NCI-H2029 treated with DMSO at 0.1 percent for 48 hours (cell line): ENCODE data around the gene GRM5.
"Not testable (repeated sequence)": the region's sequence is repeated elsewhere in the genome, so short reads cannot be mapped to it uniquely, and the experiment has no call there.

Experiments used
- DNase-seq: peaks from one replicate; lab custom pipeline; 2025; lab: John Stamatoyannopoulos, UW

Gene GRM5

DNA sequence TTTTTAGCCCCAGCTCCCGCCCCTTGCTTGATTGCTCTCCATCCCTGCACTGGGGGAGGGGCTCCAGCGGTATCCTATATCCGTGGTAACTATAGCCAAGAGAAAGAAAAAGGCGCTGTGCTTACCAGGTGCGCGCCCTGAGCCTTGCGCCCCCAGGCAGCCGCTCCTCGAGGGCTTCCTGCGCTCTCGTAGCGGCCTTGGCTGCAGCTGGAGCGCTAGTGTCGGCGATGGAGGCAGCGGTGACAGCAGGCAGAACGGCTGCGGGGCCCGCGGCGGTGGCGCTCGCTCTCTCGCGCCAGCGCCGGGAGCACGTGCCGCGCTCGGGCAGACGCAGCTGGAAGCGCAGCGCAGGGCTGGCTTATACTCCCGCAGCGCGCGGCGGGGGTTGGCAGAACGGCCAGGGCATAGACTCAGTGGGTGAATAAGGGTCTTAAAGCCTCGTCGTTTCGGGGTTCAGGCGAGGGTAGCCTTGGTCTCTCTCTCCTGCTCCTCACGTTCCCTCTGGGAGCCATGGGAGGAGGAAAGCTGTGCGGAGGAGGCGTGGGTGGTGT lies at the start of gene GRM5:
TSS of gene GRM5 (minus strand) at position 332 of the 551 bp plus-strand sequence. CDS start 18,110 bp downstream, outside the sequence.
- DNase-seq: not testable (repeated sequence)

DNA sequence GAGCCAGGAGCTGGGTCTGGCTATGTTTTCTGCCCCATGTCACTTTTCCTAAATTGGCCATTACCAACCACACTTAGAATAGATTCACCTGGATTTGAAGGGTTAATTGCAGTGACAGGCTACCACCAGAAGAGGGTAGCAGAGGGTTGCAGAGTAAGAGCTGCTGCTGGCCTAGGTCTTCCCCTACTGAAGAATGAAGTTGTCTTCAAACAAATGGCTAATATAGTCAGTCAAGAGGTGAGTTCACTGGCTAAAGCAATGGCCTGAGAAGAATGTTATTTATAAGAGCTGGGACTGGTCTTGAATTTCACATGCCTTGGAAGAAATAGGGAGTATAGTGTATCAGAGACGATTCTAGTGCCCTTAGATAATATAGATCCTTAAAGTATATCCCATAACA lies 32.2 kb upstream of the GRM5 start:
- DNase-seq: not testable (repeated sequence)

DNA sequence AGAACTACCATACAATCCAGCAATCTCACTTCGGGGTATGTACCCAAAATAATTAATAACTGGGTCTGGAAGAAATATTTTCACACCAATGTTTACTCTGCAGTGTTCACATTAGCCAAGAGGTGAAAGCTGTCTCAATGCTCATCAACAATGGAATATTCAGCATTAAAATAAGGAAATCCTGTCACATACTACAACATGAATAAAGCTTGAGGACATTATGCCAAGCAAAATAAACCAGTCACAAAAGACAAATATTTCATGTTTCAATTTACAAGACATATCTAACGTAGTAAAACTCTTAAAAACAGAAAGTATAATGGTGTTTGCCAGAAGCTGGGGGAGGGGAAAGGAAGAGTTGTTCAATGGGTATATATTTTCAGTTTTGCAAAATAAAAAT lies 28.0 kb upstream of the GRM5 start:
- not testable (repeated sequence) for DNase-seq

DNA sequence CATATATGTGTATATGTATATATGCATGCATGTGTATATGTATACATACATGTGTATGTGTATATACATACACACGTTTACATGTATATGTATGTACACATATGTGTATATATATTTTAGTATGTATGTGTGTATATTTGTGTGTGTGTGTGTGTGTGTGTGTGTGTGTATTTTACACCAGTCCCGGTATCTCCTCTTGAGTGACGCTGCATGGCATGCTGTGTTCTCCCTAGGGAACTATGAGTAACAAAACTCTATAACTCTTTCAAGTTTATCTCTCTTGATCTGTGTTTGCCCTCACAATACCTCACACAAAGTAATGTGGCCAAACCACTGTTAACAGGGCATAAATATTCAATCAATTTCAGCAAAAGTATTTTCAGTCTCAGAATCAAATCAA lies 19.2 kb upstream of the GRM5 start:
- DNase-seq: not testable (repeated sequence)

DNA sequence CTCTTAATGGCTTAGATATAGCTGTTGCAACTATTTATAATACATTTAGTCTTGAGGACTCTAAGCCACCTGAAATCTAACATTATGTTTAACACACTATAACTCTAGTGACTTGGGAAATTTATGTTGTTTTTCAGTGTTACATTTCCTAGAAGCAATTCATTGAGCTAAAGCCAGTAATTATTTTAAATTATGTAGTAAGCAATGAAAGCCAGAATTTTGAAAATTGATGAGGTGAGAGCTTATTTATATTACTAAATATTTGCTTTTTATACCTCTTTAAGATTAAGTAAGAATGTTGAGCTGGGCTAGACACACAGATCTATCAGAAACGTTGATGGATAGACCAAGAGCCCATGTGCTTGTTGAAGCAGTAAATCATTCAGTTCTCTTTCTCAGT lies 5.1 kb upstream of the GRM5 start:
- DNase-seq: not testable (repeated sequence)

DNA sequence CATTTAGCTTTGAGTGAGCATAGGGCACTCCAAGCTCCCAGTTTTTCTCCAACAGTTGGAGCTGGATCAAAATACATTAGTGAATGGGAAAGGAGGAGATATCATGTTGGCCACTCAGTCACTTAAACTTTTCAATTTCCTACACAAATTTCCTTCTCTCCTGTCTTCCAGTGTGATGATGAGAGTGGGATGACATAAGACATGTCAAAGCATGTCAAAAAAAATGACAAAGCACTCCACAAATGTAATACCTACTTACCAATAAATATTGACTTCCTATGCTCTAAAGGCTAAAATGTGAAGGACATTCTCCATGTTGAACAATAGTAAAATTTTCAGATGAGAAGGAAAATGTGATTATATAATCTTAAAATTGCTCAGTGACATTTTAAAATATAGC lies 1.5 kb upstream of the GRM5 start:
- DNase-seq: no peak

DNA sequence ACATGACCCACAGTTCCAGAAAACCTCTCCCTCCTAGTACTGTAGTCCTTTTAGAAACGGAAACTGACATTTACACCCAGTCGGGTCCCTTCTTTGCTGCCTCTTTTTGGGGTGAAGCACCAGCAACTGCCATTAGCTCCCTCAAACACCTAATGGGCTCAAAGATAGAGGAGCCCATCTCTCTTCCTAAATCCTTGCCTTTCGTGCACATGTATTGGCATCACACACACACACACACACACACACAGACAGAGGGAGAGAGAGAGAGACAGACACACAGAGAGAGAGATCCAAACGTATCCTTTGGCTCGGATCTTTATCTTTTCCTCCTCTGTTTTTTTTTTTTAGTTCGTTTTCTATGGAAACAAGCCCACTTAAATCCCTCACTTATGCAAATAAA lies 716 bp downstream of the GRM5 start:
- DNase-seq: no peak

DNA sequence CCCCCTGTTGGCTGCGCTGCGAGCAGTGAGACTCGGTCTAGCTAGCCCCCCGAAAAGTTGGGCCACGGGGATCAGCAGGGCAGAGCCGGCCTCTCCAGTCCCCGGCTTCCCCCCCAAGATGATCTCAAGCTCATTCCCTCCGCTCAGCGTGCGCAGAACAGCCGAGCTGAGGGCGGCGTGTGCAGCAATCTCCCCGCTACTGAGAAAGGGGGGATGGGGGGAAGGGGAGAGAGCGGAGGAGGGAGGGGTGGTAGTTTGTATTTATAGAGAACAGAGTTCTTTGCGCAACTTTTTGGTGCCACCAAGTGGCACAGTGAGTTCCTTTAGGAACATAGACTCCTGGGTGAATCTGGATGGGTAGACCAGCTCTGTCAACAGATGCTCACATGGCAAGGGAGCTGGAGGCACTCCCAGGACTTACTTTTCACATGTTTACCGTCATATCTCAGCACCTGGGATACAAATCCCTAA lies 2.3 kb downstream of the GRM5 start:
- DNase-seq: not testable (repeated sequence)

DNA sequence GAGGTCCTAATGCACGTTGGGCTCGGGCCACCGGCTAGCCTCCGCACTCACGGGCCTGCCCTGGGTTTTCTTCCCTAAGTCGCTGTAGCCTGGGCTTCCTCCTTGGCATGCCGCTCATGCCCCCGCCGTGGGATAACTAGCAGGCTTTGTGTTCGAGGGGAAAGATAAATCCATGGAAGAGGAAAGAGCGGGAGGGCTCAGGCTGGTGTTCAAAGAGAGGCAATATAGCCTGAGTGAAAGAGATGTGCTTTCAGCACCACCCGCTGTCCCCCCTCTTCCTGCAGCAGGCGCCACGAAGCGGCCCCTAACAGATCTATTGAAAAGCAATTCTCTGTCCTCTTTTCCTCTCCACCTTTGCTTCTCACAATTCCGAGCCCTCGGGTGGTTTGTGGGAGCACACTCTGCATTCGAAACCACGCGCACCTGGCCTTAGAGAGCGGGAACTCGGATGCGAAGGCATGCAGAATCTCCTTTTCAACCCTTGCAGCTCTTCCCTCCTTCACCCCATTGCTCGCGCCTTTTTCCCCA lies 2.9 kb downstream of the GRM5 start:
- not testable (repeated sequence) for DNase-seq

DNA sequence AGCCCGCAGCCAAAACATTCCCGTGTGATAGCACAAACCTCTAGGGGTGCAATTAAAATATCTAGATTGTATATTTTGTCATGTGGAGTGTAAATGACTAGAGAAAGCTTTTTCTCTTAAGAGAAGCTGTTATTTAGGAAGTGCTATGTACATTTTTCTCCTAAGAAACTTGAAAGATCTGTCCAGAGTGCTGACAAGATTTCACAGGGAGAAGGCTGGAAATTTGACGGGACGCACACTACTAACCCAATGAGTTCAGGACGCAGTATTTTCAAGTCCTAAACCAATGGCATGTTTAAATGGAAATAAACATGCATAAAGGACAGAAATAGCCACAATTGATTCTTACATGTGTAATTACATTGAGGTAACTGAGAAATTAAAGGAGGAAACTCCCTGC lies 3.9 kb downstream of the GRM5 start:
- not testable (repeated sequence) for DNase-seq

DNA sequence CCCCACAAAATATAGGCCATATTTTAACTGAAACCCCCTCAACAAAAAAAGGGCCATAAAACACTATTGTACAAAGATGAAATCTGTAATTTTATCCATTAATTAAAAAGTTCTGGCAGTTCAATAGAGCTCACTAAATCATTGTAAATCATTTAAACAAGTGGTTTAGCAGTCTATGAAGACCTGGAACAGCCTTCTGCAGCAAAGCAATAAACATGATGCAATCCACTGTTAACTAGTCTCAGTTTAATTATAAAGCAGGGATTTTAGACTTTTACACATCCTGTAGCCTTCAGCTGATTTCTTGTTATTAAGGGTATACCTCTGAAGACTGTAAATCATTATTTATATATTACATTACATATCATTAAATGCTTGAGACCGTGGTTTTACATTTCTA lies 8.4 kb downstream of the GRM5 start:
- DNase-seq: not testable (repeated sequence)

DNA sequence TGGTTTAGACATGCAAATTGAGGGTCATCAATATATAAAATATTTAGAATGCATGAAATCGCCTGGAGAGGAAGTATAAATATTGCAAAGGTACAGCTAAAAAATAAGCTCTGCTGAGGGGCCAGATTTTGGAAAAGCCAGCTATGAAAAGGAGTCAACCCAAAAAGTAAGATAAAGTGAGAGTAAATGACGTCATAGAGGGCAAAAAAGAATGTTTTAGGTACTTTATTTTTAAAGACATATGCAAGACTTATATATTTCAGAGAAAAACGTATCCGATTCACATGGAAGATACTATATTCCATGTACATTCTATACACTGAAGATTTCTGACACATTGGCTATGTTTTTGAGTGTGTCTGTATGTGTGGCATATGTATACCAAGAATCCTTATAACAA lies 13.6 kb downstream of the GRM5 start:
- DNase-seq: no peak

DNA sequence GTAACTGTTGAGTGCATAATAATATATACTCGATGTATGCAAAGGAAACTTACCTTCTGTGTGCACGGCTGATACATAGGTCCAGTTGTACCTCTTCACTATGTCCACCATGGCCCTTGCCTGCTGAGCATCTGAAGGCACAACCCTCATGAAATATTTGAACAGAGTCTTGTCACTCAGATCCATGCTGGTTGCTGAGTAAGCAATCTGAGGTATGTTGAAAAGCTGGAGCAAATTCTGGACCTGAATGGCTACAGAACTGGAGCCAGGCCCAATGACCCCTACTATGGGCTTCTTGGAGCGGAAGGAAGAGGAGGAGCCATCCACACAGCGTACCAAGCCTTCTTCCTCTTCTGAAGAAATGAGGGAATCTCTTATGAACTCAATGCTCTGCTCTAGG lies 18.6 kb downstream of the GRM5 start:
- DNase-seq: not testable (repeated sequence)

DNA sequence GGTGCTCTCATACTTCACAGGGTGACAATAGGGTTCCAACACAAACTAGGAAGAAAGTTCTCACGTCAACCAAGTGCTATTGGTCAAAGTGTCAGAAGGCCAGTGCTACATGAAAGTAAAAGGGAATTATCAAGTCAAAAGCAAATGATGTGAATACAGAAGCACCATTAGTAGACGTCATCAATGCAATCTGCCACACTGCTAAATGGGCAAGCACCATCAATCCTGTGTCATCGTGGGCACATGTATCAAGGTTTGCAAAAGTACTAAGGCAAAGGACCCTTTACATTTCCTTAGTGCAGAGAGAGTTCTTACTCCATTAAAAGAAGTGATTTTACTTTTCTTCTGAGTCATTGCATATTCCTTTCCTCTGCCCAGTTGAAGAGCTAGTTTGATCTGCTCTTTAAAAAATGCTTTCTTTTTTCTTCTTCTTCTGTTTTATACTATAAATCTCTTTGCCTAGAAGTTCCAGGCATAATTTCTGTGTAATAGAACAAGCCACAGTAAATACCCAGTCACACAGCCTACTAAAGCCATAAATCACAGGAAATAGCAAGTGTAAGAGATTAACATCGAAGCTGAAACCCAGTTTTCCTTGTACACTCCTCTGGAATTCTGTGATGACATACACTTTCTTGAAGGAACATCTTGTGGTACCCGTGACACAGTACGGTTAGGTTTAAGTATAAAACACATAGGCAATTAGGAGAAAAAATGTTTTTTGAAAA lies 21.8 kb downstream of the GRM5 start:
- not testable (repeated sequence) for DNase-seq

DNA sequence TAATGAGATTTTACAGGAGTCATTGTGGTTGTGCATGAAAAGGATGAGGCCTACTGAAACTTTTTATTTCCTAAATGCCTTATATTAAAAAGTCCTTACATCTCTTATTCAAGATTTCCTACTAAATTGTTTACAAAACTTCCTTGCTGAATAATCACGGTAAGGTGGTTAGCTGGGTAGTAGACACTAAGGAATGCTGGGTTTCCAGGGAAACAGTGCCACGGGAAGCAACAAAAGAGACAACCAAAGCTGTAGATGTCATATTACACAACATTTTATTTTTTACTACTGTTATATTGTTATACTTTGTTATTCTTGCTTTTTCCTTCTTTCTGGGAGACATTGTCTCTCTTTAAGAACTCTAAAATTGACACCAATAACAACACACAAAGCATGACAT lies 36.1 kb downstream of the GRM5 start:
- not testable (repeated sequence) for DNase-seq

DNA sequence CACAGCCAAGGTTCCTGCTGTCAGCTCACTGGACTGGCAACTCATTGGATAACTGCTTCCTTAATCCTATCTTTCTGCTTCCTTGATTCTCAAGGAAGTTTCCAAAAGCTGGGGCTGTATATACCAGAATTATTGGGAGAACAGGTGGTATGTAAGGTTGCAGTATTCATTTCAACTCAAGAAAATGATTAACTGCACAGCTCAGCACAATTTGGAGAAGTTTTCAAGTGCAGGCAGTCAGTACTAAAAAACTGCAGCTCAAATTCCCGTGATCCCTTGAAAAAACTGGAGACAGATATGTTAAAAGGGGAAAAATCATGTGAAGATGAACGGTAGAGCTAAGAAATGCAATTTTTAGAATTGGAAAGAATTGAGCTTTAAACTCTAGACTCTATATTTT lies 44.4 kb downstream of the GRM5 start:
- DNase-seq: no peak

DNA sequence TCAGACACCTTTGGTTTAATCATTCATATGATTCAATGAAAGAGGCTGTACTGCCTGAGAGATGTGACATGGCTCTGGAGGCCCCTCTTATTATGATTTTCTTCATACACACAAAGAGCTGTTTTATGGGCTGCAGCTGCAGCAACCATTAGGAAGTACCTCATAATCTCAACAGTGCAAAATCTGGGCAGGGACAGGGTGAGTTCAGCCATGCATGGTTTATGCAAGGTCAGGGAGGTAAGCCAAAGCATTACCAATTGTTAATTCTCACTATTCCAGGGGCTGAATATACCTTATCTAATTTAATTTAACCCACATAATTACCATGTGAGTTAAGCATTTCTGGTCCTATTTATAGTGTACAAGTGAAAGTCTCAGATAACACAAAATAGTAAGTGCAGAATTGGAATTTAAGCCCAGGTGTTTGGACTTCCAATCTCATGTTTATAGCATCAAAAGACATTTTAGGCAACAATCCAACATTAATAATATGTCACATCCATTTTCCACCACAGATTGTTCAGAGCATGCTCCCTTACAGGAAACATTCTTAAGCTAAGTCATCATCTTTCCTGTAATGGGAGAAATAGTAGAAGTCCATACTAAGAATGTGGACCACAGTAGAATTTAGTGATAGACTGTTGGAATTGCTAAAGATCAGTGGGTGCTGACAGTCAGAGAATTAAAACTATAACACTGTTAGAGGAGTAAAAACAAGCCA lies 45.8 kb downstream of the GRM5 start:
- not testable (repeated sequence) for DNase-seq

DNA sequence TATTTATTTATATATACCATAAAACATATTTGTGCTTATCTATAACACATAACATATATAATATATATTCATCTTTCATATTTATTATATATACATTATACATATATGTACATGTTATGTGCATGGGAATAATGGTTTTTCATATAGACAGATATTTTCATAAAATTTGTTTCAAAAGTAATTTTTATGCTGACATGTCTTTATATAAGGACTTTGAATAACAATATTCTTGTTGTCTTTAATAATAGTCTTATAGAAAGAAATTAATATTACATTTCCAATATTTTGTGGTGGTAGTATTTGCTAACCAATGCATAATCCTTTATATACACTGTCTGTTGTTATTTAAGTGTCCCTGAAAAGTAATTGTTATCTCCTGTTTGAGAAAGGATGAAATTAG lies 49.6 kb downstream of the GRM5 start:
- no peak for DNase-seq

DNA sequence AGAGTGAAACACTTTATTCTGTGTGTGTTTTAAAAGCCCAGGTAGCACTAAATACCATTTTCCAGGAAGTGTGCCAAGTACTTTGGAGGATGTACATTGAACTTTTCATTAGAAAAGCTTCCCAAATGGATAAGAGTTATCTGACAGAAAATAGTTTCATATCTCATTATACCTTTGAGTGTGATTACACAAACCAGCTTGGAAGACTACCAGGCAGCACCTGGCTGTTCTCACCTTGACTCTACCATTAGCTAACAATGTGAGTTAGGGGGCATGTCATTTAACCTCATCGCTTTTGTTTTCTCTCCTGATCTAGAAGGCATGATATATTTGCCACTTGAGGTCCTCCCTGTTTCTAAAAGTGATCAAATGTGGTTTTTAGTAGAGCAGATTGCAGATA lies 50.2 kb downstream of the GRM5 start:
- no peak for DNase-seq

DNA sequence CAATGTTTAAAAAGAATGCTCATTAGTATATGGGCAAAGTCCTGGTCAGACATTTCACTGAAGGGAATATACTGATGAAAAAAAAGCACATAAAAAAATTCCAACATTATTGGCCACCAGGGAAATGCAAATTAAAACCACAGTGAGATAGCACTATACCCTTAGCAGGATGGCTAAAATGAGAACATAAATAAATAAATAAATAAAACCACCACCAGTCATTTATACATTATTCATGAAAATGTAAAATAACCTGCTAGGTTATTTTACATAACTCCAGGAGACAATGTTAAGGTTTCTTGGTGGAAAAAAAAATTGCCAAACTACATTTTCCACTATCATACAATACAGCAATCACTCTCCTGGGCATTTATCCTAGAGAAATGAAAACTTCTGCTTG lies 64.9 kb downstream of the GRM5 start:
- not testable (repeated sequence) for DNase-seq

DNA sequence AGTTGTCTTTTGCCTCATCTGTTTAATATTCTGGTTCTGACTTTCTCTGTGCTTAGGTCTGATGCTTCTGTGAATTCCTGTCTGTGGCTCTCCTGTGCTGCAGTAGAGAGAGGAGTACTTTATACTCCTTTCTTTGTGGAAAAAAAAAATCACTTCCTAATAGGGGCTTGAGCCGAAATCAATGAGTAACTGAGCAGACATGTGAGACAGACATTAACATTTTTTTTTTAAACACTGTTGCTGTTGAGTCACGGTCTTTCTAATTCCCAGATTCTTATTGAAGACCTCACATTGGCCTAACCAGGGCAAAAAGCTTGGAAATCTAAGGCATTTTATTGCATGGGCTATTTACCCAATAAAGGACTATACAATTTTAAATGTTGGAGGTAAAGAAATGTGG lies 86.1 kb downstream of the GRM5 start:
- DNase-seq: no peak

DNA sequence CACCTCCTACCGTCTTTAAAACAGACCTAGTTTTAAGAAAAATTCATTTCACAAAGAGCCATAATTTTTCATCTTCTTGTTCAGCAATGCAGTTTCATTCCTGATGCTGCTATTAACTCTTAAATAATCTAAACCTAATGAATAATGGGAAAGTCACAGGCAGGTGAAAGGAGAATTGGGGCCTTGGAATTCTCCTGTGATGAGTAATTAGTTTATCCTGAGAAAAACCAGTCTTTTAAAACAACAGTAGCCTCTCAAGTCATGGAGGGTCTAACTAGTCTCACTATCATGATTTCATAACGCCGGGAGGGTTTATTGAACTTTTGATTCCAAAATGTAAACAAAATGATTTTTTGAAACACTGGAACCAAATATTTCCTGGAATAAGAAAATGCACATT lies 86.8 kb downstream of the GRM5 start:
- DNase-seq: not testable (repeated sequence)

DNA sequence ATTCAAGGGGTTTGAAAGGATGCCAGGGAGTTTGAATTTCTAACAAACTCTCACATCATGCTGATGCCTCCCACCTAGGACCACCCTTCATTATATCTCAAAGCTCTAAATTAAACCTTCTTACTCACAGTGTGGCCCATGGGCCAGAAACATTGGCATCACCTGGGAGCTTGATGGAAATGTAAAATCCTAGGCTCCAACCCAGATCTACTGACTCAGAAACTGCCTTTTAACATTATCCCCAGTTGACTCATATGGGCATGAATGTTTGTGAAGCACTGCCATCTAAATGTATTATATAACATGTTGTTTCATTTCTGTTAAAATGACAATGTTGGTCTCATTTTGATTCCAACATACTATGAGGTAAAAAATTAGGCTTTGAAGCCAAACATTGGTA lies 90.3 kb downstream of the GRM5 start:
- DNase-seq: not testable (repeated sequence)
